C1 segment of cervical spinal cord (tissue), 14 donors: ENCODE data around the gene POFUT1.
"Not testable (repeated sequence)": the region's sequence is repeated elsewhere in the genome, so short reads cannot be mapped to it uniquely, and the experiment has no call there.

Source experiments
- DNase-seq, 14 donors: peaks; one replicate each; lab custom pipeline; 2025; lab: John Stamatoyannopoulos, UW

Gene POFUT1

DNA sequence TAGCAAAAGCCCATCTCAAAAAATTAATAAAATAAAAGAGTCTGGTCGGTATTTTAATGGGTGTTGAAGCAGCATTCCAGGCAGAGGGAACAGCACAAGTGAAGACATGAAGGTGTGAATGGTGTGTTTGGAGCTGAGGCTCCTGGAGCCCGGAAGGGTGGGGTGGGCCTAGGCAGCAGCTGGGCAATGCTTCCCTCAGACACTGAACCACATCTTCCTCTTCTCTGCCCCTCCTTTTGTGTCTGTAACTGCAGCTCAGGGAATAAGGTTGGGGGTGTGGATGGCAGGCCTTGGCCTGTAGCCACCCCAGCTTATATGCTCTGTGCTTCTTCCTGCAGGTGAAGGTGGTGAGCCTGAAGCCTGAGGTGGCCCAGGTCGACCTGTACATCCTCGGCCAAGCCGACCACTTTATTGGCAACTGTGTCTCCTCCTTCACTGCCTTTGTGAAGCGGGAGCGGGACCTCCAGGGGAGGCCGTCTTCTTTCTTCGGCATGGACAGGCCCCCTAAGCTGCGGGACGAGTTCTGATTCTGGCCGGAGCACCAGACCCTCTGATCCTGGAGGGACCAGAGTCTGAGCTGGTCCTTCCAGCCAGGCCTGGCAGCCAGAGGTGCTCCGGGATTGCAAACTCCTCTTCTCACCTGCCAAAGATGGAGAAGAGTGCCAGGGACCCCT, 26.6 kb downstream of the POFUT1 start:
- no peak for DNase-seq

DNA sequence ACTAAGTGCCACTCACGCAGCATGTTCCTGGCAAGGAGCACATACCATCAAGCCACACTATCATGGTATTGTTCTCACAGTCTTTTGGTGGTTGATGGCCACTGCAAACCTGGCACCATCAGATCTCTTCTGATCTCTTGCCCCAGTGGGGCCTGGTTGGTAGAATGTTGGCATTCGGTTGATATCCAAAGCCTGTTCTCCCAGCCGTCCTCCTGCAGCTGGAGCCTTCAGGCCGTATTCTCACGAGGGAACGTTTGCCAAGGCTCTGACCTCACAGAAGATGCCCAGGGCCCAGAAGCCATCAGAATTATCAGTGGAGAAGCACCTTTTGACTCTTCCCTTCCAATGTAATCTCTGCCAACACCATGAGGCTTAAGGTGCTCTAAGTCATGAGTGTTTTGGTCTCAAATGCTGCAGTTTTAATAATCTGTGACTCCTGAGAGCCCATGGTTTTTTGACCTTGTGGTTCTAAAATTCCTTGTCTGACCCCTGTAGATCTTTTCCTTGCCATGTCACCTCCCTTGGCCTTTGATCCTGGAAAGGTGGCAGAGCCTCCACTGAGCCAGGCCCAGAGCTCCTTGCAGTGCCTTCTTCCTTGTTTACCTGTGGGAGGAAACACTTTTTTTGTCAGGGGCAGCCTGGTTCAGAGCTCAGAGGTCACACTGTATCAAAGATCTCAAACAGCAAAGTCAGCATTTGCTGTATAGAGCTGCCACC, 27.8 kb downstream of the POFUT1 start:
- DNase-seq: no peak

DNA sequence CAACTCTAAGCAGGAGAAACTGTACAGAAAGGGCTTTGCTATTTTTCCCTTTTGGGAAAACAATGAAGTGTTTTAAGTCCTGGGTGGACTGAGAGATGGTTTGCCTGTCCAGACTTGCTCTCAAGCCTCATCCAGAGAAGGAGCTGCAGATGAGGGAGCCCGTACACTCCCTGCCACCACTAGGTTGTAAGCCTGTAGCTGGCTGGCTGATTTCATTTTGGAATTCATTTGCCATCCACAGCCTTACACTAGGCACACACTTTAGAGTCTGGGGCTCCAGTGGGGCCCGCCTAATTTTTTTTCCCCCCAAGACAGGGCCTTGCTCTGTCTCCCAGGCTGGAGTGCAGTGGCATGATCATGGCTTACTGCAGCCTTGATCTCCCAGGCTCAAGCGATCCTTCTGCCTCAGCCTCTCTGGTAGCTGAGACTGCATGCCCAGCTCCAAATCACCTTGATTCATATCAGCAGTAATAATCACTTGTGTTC, 28.4 kb downstream of the POFUT1 start:
- DNase-seq: no peak

DNA sequence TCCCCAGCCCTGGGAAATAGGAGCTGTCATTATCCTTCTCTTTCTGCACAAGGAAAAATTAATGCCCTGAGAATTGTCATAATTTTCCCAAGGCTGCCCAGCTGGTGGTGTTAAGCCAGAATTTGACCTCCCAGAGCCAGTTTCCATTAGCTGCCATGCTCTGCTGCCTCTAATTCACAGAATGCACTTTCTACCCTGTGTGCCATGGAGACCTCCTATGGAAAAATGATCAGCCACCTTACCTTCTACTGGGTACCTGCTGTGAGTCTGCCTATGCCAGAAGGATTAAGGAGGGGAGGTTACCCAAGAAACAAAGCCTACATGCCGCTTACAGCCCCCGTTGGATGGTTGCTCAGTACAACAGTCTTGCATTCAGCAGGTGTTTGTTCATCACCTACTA, 29.1 kb downstream of the POFUT1 start:
- no peak for DNase-seq

DNA sequence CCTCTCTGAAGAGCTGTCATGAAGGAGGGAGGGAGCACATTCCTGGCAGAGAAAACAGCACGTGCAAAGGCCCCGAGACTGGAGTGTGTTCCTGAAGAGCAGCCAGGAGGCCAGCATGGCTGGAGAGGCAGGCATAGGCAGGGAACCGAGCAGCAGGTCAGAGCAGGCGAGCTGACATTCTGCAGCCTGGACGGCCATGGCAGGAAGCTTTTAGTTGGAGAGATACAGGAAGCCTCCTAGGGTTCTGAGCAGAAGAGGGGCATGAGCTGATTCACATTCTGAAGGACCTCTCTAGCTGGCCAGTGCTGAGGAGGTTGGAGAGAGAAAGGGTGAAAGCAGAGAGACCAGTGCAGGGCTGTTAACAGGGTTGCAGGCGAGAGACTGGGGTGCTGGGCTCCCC, 29.7 kb downstream of the POFUT1 start:
- no peak for DNase-seq

DNA sequence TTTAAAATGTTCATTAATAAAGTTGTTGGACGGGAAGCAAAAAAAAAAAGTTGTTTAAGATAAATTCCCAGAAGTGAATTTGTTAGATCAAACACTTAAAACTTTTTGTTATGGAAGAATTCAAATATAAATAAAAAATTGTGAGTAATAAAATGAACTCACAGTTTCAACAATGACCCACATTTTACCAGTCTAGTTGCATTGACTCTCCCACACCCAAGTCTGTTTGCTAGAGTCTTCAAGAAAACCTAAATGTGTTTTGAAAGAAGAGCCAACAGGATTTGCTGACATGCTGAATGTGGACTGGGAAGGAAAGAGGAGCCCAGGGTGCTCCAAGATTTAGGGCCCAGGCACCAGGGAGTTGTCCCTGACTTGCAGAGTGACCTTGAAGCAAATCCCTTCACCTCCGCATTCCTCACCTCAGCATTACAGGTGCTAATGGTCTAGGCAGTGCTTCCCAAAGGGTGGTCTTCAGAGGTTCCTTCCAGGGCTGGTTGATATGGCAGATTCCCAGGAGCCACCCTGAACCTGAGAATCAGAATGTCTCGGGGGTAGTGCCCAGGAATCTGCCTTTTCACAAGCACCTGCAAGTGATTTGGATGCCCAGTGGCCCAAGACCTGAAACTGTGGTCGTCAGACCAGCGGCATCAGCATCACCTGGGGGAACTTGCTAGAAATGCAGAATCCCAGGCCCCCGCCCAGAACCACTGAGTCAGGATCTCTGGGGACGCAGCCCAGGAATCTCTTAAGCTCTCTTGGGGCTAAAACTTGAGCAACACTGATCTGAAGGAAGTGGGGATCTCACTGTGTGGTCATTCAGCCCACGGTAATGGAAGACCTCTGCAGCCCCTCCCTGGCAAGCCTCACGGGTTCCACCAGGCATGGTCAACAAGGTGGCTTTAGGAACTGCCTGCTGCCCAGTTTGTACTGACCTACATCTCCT, 31.1 kb downstream of the POFUT1 start:
- DNase-seq: no peak

DNA sequence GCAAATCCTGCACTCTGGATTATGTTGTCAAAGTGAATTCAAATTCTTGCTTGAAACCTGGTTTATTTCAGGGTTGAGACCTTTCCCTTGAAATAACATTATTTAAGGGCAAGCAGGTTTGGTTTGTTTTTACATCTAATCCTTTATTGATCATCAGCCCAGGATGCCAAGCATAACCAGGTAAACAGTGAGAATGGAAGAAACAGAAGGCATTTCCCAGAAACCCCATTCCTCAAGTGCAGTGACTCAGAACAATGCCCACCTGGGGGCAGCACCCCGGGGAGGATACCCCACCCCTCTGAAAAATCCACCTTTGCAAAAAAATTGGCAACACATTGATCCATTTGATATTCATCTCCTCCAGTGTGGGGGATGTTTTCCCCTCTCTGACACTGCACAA, 32.5 kb downstream of the POFUT1 start:
- no peak for DNase-seq

DNA sequence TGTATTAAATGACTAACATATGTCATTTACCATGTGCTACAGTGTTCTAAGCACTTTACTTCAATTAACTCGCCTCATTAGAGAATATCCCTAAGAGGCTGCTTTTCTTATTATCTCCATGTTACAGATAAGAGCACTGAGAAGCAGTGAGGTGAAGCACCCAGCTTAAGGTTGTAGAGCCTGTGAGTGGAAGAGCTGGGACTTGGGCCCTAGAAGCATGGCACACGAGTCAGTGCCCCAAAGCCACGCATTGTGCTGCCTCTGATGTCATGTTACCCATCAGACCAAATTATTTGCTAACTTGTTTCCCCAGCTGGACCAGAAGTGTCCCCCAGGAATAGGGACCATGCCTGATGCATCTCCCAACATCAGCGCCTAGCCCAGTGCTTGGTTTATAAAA, 34.1 kb downstream of the POFUT1 start:
- no peak for DNase-seq

DNA sequence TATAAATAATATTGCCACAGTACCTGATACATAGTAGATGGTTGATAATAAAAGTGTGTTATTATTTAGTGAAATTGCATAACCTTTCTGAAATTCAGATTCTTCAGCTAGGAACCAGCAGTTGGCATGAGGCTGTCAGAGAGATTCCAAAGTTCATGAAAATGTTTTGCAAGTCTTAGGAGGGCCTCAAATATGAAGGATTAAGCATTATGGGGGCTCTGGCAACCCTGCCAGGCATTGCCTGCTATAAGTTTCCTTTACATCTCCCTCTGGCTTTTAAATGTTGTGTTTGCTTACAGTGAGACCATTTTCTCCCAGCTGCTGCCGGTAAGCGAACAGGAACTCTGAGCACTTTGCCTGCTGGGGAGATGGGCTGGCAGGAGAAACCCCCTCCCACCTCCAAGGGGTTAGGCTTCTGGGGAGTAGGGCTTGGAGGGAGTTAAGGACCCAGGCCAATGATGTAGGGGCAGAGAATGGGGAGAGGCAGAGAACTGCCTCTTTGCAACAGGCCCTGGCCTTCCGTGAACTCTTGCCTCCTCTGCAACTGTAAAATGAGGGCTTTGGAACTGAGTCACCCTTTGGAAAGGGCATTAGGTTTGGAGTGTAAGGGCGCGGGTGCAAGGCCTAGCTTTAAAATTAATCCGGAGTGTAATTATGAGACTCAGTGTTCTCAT, 36.6 kb downstream of the POFUT1 start:
- DNase-seq: no peak

DNA sequence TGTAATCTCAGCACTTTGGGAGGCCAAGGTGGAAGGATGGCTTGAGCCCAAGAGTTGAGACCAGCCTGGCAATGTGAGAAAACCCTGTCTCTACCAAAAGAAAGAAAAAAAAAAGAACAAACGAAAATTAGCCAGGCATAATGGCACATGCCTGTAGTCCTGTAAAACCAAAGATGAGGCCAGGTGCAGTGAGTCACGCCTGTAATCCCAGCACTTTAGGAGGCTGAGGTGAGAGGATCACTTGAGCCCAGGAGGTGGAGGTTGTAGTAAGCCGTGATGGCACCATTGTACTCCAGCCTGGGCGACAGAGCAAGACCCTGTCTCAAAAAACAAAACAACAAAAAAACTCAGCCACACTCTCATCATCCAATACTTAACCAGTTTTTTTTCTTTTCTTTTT, 37.3 kb downstream of the POFUT1 start:
- DNase-seq: no peak

DNA sequence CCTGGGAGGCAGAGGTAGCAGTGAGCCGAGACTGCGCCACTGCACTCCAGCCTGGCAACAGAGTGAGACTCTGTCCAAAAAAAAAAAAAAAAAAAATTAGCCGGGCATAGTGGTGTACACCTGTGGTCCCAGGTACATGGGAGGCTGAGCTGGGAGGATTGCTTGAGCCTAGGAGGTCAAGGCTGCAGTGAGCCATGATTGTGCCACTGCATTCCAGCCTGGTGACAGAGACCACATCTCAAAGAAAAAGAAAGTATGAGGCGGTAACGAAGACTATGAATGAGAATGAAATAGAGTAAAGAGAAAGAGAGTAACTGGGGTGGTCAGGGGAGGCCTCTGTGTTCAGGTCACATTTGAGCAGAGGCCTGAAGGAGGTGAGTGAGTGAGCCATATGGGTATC, 38.5 kb downstream of the POFUT1 start:
- DNase-seq: not testable (repeated sequence)

DNA sequence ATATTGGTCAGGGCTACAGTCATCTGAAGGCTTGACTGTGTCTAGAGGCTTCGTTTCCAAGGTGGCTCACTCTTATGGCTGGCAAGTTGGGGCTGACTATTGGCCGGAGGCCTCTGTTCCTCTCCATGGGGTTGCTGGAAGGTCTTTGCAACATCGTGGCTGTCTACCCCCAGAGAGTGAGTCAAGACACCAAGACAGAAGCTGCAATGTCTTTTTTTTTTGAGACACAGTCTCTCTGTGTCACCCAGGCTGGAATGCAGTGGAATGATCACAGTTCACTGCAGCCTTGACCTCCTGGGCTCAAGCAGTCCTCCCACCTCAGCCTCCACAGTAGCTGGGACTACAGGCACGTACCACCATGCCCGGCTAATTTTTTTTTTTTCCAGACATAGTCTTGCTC, 40.4 kb downstream of the POFUT1 start:
- DNase-seq: no peak

DNA sequence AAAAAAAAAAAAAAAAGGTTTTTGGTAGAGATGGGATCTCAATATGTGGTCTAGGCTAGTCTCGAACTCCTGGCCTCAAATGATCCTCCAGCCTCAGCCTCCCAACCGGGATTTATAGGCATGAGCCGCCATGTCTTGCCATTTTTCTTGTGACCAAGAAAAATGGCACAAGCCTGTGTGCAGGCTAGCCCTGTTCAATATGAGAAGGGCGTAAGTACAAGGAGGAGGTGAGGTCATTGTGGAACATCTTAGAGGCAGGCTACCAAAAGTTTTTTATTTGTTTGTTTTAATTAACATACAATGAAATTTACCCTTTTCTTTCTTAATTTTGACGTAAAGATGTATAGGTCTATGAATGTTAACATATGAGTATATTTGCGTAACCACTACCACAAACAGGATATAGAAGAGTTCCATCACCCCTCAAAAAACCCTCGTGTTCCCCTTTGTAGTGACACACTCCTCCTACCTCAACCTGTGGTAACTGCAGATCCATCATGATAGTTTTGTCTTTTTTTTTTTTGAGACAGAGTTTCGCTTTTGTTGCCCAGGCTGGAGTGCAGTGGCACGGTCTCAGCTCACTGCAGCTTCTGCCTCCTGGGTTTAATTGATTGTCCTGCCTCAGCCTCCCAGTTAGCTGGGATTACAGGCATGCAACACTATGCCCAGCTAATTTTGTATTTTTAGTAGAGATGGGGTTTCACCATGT, 41.5 kb downstream of the POFUT1 start:
- DNase-seq: no peak

DNA sequence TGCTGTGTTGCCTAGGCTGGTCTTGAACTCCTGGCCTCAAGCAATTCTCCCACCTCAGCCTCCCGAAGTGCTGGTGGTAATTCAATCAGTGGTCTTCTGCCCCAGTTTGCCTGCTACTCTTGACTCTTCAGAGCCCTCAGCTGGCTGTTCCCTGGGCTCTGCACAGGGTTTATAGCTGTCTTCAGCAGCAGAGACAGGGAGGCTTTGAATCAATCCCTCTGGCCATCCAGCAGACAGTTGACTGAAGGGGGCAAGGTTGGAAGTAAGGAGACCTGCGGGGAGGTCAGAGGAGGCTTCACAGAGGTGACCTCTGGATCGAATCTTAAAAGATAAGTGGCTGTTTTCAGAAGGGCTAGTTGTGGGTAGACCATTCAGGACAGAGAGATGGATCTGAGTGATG, 43.8 kb downstream of the POFUT1 start:
- no peak for DNase-seq

DNA sequence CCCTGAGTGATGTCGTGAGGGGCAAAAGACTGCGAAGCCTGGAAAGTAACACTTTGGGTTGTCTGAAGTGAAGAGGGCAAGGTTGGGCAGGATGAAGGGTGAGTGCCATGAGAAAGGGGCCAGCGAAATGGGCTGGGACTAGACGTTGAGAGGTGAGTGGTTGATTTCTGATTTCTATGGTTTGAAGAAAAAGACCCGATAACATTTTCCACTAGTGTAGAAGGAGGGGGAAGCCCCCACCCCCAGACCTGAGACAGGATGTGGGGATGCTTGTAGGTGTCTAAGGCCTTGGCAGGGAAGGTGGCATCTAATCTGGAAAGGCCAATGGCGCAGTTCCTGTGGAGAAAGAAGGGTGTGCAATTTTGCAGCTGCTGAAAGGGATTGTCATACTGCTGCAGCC, 44.5 kb downstream of the POFUT1 start:
- DNase-seq: no peak

DNA sequence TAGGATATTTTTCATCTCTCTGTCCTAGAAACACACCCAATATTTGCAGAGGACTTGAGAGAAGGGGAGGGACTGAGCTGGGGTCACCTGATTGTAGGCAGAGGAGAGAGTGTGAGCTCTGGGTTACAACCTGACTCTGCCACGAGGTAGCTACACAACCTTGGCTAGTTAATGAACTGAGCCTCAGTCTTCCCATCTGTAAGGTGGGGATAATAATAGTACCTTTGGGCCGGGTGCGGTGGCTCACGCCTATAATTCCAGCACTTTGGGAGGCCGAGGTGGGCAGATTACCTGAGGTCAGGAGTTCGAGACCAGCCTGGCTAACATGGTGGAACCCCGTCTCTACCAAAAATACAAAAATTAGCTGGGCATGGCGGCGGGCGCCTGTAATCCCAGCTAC, 53.3 kb downstream of the POFUT1 start:
- DNase-seq: not testable (repeated sequence)

DNA sequence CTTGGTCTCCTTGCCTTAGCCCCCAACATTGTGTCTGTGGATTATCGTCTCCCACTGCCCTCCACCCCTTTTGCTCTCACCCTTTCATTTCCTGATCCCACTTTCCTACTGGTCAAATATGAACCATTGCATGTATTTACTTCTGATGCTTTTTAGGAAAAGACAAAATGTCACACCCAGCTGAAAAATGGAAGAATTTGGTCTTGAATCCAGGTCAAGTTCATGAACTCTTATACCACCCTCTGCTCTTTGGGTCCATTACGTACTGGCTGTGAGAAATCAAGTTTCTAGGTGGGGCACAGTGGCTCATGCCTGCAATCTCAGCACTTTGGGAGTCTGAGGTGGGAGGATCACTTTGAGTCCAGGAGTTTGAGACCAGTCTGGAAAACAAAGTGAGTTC, 54.0 kb downstream of the POFUT1 start:
- DNase-seq: no peak

DNA sequence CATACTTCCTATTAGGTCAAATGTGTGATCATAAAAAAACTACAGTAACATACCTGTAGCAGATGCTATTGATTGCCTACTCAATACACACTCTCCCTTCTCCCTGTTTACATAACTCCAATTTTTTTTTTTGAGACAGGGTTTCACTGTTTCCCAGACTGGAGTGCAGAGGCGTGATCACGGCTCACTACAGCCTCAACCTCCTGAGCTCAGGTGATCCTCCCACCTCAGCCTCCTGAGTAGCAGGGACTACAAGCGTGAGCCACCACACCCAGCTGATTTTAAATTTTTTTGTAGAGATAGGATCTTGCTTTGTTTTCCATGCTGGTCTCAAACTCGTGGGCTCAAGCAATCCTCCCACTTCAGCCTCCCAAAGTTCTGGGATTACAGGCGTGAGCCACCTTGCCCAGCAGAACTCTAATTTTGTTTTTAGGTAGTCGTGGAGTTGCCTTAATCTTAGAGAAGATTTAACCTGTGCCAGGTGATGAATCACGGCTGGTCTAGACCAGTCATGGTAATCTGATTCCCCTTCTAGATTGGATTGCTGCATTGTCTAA, 55.8 kb downstream of the POFUT1 start:
- DNase-seq: no peak

DNA sequence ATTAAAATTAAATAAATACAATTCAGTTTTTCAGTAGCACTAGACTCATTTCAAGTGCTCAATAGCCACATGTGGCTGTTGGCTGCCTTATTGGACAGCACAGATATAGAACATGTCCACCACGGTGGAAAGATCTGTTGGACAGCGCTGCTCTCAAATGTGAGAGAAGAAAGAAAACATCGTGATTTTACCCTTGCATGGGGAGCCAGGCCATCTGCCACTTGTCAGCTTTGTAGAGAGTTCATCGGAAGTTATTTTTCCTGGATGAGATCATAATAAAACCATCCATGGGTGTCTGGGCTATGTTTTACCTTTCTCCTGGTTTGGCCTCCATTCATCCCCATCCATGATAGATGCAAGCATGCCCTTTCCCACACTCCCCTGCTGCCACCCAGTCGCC, 63.9 kb downstream of the POFUT1 start:
- DNase-seq: peak in 1 of 14 donors; percentile 78

DNA sequence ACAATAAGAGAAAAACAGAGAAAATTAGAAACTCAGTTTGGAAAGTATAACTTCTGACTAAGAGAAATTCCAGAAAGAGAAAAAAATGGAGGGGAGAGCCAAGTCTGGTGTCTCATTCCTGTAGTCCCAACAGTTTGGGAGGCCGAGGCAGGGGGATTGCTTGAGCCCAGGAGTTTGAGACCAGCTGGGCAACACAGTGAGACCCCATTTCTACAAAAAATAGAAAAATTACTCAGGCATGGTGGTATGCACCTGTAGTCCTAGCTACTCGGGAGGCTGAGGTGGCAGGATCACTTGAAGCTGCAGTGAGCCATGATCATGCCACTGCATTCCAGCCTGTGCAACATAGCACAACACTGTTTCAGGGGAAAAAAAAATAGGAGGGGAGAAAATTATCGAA, 66.7 kb downstream of the POFUT1 start:
- no peak for DNase-seq

DNA sequence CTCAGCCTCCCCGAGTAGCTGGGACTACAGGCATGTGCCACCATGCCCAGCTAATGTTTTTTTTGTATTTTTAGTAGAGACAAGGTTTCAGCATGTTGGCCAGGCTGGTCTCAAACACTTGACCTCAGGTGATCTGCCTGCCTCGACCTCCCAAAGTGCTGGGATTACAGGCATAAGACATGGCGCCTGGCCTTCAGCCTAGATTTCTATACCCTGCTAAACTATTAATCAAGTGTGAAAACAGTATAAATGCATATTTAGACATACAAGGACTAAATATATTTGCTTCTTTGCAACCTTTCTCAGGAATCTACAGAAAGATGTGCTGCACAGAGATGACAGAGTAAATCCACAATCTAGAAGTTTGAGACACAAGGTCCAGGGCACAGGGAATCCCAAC, 67.5 kb downstream of the POFUT1 start:
- DNase-seq: not testable (repeated sequence)
